GM12872 (cell line): ENCODE measurements around the gene CYP51A1.

ENCODE experiments used
- CTCF ChIP-seq: IDR thresholded peaks from 3 replicates; pipeline ENCODE4 v1.5.1; 2011; ENCODE audit warnings: low read depth, mild to moderate bottlenecking, low read length, moderate library complexity; ENCODE audit not compliant: insufficient read depth

CYP51A1 gene

GRCh38 chr7:92075455-92076158, 58.7 kb downstream of the CYP51A1 start:
- TF ChIP-seq CTCF, result no peak

- no peak for TF ChIP-seq CTCF
Observed at GRCh38 chr7:92072708-92073107, 61.6 kb downstream of the CYP51A1 start.

- no peak for TF ChIP-seq CTCF
Observed at GRCh38 chr7:92072121-92072520, 62.2 kb downstream of the CYP51A1 start.

- TF ChIP-seq CTCF, result no peak
Observed at GRCh38 chr7:92071032-92071431, 63.2 kb downstream of the CYP51A1 start.

GRCh38 chr7:92064438-92065029, 69.7 kb downstream of the CYP51A1 start:
- TF ChIP-seq CTCF, result no peak
